GM21423 (cell line): ENCODE results near the gene CARD9.
"Not testable (repeated sequence)": the region's sequence is repeated elsewhere in the genome, so short reads cannot be mapped to it uniquely, and the experiment has no call there.

Source experiments
- ATAC-seq: cut with Tn5 transposase; IDR thresholded peaks from one replicate; pipeline ENCODE4 v1.9.1; 2021; ENCODE audit warnings: mild to moderate bottlenecking, moderate library complexity; ENCODE audit not compliant: unreplicated experiment

The CARD9 gene

DNA sequence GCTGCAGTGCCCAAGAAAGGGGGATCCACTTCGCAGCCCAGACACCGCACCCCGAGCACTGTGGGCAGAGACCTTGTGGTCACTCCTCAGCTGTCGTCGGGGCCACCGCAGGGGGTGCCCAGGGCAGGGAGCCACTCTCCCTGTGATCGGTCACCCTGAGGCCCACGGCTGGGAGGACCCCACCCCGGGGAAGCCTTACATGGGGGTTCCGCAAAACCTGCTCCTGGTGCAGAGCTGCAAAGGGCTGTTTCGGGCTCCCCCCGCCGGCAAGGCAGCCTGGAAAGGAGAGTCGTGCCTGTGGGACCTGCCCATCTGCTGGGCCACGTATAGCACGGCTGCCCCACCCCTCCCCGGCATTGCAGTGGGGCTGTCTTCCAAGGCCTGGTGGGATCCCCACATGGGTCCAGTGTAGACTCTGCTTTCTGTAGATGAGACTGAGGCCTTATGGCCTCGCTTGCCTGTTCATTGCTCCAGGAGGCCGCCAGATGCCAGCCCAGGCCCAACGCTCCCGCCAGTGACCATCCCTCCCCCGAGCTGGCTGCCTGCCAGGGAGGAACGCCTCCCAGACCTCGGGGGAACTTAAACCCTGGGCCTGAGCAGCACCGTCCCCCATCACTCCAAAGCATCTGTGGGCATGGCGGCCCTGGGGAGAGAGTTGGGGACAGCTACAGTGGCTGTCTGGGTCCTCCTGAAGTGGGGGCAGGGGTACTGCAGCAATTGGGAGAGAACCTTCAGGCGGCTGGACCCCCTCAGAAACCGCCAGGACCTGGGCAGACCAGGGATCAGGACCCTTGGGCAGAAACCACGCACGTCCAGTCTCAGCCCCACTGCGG, 8.3 kb downstream of the CARD9 start:
- ATAC-seq = no peak

DNA sequence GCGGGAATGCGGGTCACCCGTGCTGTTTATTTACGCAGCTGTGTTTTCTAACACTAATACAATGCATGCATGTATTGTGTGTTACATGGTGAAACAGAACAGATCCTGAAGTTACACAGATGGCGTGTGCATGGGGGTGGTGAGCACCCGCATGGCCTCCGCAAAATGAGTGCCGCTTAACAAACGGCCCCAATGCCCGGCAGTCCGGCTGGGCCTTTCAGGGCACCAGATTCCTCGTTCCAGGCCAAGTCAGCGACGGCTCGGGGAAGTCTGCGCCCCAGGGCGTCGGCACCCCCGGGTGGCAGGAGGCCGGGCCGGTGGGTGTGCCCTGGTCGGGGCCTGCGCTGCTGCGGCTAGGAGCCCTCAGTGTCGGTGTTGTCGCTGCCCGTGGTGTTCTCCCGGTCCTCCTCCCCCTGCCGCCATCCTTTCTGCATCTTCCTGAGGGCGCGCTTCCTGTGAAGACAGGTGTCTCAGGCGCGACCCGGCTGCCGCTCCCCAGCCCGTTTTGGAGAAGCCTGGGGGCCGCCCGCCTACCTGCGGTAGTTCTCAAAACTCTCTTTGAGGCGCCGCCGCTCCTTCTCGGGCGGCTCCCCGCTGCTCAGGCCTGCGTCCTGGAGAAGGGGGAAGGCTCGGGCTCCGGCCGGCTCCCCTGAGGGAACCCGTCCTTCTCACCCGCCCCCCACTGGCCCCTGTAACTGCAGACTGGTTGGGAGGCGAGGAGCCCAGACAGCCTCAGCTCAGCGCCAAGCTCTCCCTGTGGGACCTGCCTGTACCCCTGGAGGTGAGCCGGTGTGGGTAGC, 9.3 kb downstream of the CARD9 start:
- no peak for ATAC-seq

- peak; percentile 76 for ATAC-seq
These were observed 10.1 kb downstream of the CARD9 start, which contains the start of gene DNLZ for GRCh38 chr9:136363106-136363948. DNLZ (minus strand) TSS chr9:136363744; CDS start chr9:136363714, 30 bp downstream.

- ATAC-seq = no peak
These were observed 11.1 kb downstream of the CARD9 start for GRCh38 chr9:136362450-136362784.

- ATAC-seq = no peak
These were observed 11.6 kb downstream of the CARD9 start for GRCh38 chr9:136361754-136362449.

DNA sequence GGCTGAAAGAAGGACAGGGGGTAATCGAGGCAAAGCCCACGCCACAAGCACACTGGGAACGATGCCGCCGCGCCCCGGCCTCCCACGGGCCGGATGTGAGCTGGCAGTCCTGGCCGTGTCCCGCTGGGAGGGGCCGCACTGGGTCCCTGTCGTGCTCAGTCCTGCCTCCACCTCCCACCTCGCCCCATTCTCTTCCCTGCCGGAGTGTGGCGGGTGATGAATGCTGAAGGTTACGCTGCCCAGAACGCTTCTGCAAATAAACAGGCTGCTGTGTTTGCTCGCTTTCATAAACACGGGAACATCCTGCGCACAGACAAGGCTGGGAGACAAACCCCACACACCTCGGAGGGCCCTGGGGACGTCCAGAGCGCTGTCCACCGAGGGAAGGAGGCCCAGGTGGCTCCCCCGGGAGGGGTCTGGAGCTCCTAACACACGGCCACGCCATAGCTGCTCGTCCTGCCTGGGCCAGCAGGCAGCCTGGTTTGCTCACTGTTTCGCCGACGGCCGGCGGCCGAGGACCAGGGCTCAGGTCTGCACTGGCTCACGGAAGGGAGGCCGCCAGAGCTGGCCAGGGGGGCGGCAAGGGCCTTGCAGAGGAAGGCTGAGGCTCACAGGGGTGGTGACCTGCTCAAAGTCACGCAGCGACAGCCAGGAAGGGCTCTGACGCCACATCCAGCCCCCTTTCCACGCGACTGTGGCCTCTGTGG, 12.3 kb downstream of the CARD9 start:
- no peak for ATAC-seq

GRCh38 chr9:136359774-136360718, 13.4 kb downstream of the CARD9 start:
- ATAC-seq = no peak

- no peak for ATAC-seq
These were observed 14.6 kb downstream of the CARD9 start for GRCh38 chr9:136358888-136359287.

DNA sequence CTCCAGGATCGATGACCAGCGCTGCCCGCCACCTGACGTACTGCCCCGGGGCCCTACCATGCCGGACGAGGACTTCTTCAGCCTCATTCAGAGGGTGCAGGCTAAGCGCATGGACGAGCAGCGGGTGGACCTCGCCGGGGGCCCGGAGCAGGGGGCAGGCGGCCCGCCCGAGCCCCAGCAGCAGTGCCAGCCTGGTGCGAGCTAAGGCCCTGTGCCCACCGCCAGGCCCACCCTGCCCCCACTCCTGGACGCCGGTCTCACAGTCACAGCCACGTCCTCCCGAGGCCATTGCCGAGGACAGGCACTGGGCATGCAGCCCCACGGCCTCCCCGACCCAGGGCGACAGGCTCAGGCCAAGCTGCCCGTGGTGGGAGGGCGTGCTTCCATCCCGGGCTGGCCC, 15.5 kb downstream of the CARD9 start:
- ATAC-seq = no peak

DNA sequence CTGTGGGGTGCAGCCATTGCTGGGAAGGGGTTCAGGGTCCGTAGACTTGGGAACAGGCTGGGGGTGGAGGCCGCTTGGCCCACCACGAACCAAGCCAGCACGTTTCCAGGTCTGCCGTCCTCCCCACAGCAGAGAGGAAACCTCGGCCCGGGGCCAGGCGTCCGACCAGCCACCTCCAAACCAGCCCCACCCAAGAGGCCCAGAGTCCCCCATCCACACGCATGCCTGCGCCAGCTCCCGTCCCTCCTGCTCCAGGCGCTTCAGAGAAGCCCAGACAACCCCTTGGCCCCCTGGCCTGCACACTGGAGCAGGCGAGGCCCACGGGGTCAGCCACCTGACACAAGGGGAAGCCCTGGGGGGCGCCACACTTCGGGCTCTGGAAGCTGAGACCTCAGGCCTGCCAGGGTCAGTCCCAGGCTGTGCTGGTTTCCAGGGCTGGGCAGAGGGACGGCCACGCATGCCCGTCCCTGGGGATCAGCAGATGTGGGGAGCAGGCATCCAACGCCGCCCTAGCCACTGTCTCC, 16.2 kb downstream of the CARD9 start:
- no peak for ATAC-seq

DNA sequence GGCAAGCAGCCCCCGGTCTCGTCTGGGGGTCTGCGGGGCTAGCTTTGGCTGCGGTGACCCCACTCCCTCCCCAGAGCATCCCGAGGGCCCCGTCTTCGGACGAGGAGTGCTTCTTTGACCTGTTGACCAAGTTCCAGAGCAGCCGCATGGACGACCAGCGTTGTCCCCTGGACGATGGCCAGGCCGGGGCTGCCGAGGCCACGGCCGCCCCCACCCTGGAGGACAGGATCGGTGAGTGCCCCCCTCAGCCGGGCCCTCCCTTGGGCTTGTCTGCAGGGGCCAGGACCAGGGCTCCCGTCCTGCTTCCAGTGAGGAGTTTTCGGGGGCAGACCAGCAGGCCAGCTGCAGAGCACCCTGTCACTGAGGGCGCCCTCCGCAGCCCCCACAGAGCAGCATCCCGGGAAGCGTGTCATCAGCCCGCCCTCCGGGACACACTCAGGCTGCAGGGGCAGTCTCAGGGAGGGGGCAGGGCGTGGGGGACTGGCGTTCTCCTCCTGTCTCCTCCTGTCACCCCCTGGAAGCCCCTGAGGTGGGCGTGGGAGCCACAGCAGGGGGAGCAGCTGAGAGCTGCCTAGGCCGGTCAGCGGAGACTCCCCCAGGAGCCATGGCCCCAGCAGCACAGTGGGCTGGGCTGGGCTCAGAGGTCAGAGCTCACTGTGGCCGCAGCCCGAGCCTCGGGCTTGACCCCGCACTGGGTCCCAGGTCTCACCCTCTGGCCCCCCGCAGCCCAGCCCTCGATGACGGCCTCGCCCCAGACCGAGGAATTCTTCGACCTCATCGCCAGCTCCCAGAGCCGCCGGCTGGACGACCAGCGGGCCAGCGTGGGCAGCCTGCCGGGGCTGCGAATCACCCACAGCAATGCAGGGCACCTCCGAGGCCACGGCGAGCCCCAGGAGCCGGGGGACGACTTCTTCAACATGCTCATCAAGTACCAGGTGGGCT, 17.6 kb downstream of the CARD9 start:
- ATAC-seq = no peak

DNA sequence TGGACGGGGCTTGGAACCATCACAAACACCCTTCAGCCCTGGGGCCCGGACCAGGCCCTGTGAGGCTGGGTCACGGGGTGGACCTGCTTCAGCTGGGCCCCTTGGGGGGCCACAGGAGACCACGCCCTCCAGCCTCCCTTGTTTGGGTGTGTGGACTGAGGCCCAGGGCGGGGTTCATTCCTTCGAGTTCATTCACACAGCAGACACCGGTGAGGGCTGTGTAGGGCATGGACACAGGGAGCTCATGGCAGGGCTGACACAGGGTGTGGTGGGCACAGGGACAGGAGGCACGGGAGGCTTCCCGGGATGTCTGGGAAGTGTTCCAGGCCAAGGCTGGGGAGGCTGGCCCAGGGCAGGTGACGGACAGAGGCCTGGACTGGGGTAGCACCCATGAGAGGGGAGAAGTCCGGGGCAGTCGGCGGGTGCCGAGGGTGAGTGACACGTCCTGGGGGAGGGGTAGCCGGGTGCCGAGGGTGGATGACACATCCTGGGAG, 18.8 kb downstream of the CARD9 start:
- no peak for ATAC-seq

DNA sequence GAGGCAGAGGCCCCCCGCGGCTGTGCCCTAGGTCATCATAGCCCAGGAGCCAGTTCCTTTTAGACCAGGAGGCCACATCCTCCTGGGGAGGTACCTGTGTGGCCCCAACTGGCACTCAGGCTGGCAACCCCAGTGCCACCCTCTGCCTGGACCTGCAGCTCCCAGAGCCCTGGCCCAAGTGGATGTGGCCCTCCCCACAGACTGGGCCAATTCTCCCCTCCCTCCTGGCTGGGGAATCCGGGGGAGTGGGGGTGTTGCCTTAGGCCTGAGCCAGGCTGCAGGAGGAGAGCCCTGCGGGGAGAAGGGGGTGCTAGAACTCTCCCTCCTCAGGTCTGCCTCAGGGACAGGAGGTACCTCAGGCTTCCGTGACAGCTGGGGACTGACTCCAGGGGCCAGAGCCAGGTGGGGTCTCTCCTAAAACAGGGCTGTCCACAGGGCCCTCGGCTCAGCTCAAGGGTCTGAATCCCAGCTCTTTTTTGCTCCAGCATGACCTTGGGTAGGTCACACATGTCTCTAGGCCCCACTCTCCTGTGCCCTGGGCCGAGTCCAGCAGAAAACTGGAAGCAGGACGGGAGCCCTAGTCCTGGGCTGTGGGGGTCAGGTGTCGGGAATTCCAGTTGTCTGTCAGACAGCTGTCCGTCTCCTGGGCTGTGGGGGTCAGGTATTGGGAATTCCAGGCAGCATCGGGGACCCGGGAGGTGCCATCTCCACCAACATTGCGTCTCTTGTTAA, 19.5 kb downstream of the CARD9 start:
- no peak for ATAC-seq

GRCh38 chr9:136353088-136353487, 20.4 kb downstream of the CARD9 start:
- no peak for ATAC-seq

GRCh38 chr9:136352682-136353081, 20.8 kb downstream of the CARD9 start:
- ATAC-seq = no peak

GRCh38 chr9:136351868-136352267, 21.6 kb downstream of the CARD9 start:
- ATAC-seq = not testable (repeated sequence)
